ENCODE results near the gene CUL1.

CUL1 gene

GRCh38 chr7:148698397-148699023 is at the start of gene CUL1:
TSS of gene CUL1 (plus strand) at chr7:148698903. CDS start at chr7:148730123, 31,220 bp downstream.
- DNase-seq: peak; percentile 79

- no peak for DNase-seq
Measured at GRCh38 chr7:148650232-148650858, 48.4 kb upstream of the CUL1 start.

GRCh38 chr7:148652773-148653172 is 45.9 kb upstream of the CUL1 start:
- no peak for DNase-seq

- no peak for DNase-seq
Measured at GRCh38 chr7:148657929-148658328, 40.8 kb upstream of the CUL1 start.

GRCh38 chr7:148661471-148661870 is 37.2 kb upstream of the CUL1 start:
- DNase-seq: no peak

- DNase-seq: no peak
Measured at GRCh38 chr7:148662646-148663045, 36.1 kb upstream of the CUL1 start.

- DNase-seq: no peak
Measured at GRCh38 chr7:148664324-148664723, 34.4 kb upstream of the CUL1 start.

GRCh38 chr7:148665221-148665620 is 33.5 kb upstream of the CUL1 start:
- no peak for DNase-seq

GRCh38 chr7:148669927-148670326 is 28.8 kb upstream of the CUL1 start:
- DNase-seq: no peak

GRCh38 chr7:148670374-148670773 is 28.3 kb upstream of the CUL1 start:
- no peak for DNase-seq

- DNase-seq: no peak
Measured at GRCh38 chr7:148670807-148671206, 27.9 kb upstream of the CUL1 start.

- no peak for DNase-seq
Measured at GRCh38 chr7:148672041-148672440, 26.7 kb upstream of the CUL1 start.

GRCh38 chr7:148674689-148675088 is 24.0 kb upstream of the CUL1 start:
- no peak for DNase-seq

- DNase-seq: no peak
Measured at GRCh38 chr7:148676291-148676690, 22.4 kb upstream of the CUL1 start.

- no peak for DNase-seq
Measured at GRCh38 chr7:148681821-148682220, 16.9 kb upstream of the CUL1 start.

GRCh38 chr7:148684289-148684830 is 14.3 kb upstream of the CUL1 start:
- no peak for DNase-seq

GRCh38 chr7:148686312-148686937 is 12.3 kb upstream of the CUL1 start:
- DNase-seq: no peak

- no peak for DNase-seq
Measured at GRCh38 chr7:148687555-148687954, 11.1 kb upstream of the CUL1 start.

GRCh38 chr7:148688526-148688925 is 10.2 kb upstream of the CUL1 start:
- no peak for DNase-seq

- no peak for DNase-seq
Measured at GRCh38 chr7:148693651-148694050, 5.1 kb upstream of the CUL1 start.

- no peak for DNase-seq
Measured at GRCh38 chr7:148694631-148695030, 4.1 kb upstream of the CUL1 start.

GRCh38 chr7:148695953-148696352 is 2.8 kb upstream of the CUL1 start:
- no peak for DNase-seq

- DNase-seq: no peak
Measured at GRCh38 chr7:148696787-148697186, 1.9 kb upstream of the CUL1 start.
